Raji (cell line): ENCODE data around the gene FAM13C.

ENCODE experiments used
- POLR2A ChIP-seq: IDR thresholded peaks from 2 replicates; pipeline ENCODE4 v1.6.1; 2011; ENCODE audit warnings: low read depth, low read length, control low read depth; ENCODE audit not compliant: insufficient read depth

Gene FAM13C

GRCh38 chr10:59234816-59235429 is 127.4 kb downstream of the FAM13C start:
- TF ChIP-seq POLR2A = no peak

DNA sequence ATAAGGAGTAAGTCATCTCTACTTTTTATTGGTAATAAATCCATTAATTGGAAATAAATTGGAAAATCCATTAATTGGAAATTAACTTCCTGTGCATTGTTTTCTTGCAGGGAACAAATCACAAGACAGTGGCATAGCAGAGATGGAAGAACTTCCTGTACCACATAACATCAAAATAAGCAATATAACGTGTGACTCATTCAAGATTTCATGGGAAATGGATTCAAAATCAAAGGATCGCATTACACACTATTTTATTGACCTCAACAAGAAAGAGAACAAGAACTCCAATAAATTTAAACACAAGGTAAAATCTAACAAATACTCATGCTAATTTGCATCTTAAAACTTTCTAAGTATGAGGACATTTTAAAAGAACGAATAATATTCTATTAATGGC is 128.2 kb downstream of the FAM13C start:
- TF ChIP-seq POLR2A = no peak

- TF ChIP-seq POLR2A = no peak
These were observed 132.9 kb downstream of the FAM13C start for GRCh38 chr10:59229441-59229840.

GRCh38 chr10:59227136-59227673 is 135.1 kb downstream of the FAM13C start:
- TF ChIP-seq POLR2A = no peak

- no peak for TF ChIP-seq POLR2A
These were observed 137.1 kb downstream of the FAM13C start for GRCh38 chr10:59225211-59225610.

- TF ChIP-seq POLR2A = no peak
These were observed 139.6 kb downstream of the FAM13C start for GRCh38 chr10:59222788-59223187.

DNA sequence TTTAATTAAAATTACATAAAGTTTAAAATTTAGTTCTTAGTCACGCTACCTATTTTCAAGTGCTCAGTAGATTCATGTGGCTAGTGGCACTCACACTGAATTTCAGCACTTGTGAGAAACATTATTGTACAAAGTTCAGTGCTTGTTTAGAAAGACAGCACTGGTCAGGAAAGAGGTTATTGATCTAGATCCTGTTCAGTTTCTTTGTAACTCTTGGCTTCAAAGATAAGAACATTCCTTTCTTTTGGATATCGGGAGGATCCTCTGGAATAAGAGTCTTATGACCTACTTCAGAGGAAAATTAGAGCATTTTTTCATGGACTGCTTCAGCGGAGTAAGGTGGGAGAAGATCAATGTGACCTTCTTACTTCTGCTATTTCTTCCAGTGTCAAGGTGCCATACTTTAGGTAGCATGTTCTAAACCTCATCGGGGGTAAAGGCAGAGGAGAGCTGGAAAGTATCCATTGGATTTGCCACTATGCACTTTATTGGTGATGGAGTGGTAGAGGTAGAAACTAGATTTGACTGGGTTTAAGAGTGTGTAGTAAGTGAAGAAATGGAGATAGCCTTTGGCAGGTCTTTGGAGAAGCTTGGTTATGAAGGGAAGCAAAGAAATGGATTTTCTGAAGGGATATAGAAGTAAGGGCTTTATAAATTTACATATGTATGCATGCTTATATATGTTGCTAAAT is 146.0 kb downstream of the FAM13C start:
- TF ChIP-seq POLR2A = no peak

DNA sequence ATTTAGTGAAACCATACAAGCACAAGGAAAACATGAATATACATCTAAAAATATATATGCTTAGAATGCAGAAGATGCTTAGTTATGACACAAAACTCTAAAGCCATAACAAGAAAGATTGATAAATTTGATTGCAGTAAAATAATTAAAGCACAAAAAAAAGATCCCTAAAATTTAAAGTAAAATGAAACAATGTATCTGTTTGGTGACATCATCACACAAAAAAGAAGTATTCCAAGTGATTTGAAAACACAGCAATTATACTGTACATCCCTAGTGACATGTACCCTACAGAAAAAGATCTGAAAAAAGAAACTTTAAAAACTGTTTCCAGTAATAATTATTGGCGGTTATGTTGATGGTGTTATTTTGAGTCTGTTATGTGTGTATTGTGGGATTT is 148.2 kb downstream of the FAM13C start:
- no peak for TF ChIP-seq POLR2A

DNA sequence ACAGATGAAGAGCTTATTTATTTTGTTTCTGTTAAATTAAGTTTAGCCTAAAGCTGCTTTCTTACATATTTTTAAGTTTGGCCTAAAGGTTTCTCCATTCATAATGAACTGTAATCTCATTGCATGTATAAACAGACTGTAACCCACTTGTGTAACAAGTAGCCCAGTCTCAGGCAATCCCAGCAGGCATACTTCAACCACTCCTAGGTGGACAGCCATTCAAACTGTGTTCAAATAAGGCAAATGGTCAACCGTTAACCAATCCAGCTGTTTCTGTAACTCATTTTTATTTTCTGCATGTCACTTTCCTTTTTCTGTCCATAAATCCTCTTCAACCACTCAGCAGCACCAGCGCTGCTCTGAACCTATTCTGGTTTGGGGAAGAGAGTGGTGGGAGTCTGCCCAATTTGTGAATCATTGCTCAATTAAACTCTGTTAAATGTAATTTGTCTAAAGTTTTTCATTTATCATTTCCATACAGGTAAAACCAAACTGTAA is 150.0 kb downstream of the FAM13C start:
- no peak for TF ChIP-seq POLR2A

GRCh38 chr10:59206204-59206720 is 156.1 kb downstream of the FAM13C start:
- no peak for TF ChIP-seq POLR2A
